Omental fat pad (tissue), 4 donors: ENCODE results near the gene LIN54. TPM values are rescaled to one million over a fixed set of nuclear protein-coding genes. Genes with fewer than 3 reads are reported as not detected.
"Not testable (repeated sequence)": the region's sequence is repeated elsewhere in the genome, so short reads cannot be mapped to it uniquely, and the experiment has no call there.

Experiments
- ATAC-seq: fragments of 150-250 bp; one replicate; pipeline ENCODE4 v1.9.1; 2016; ENCODE audit warnings: mild to moderate bottlenecking, moderate library complexity; ENCODE audit not compliant: low FRiP score
- DNase-seq: peaks from one replicate; pipeline ENCODE4 v3.0.0-alpha.2; 2019; ENCODE audit warnings: low spot score
- CTCF ChIP-seq, 3 donors: fragments of 450-650 bp; IDR thresholded peaks; one replicate each; pipeline ENCODE4 v1.5.1; 2016 to 2017; ENCODE audit warnings: antibody characterized with exemption in 3 of 3, mild to moderate bottlenecking in 3 of 3, moderate library complexity in 2 of 3
- total RNA-seq, 4 donors: library from RNA; depleted of rRNA; stranded (reverse); fragments of >200 nt; gene quantifications; one replicate each; pipeline ENCODE4 v1.1.0, GENCODE V29; 2016

The LIN54 gene
- total RNA-seq, 4 donors from 2014 or later = 5.8 to 13.6 (median 7.7) TPM

GRCh38 chr4:82989575-82990429 is 20.8 kb downstream of the LIN54 start:
- no peak for ATAC-seq
- no peak for TF ChIP-seq CTCF (IDR thresholded peaks at IDR 0.05)

GRCh38 chr4:82988323-82988832 is 22.2 kb downstream of the LIN54 start:
- DNase-seq (no peak), ATAC-seq (no peak)
- no peak for TF ChIP-seq CTCF (IDR thresholded peaks at IDR 0.05)

More at GRCh38 chr4:82989575-82990429, 20.8 kb downstream of the LIN54 start:
- DNase-seq = no peak

- ATAC-seq, DNase-seq: not testable (repeated sequence)
Measured at GRCh38 chr4:82987519-82987918, 23.1 kb downstream of the LIN54 start.

- DNase-seq = no peak
- no peak for TF ChIP-seq CTCF (IDR thresholded peaks at IDR 0.05)
- no peak for ATAC-seq
Measured at GRCh38 chr4:82984459-82984858, 26.2 kb downstream of the LIN54 start.

- ATAC-seq (no peak), DNase-seq (no peak)
- TF ChIP-seq CTCF (IDR thresholded peaks at IDR 0.05) = no peak
Measured at GRCh38 chr4:82983444-82983843, 27.2 kb downstream of the LIN54 start.

GRCh38 chr4:82981138-82981537 is 29.5 kb downstream of the LIN54 start:
- DNase-seq (no peak), ATAC-seq (no peak)
- TF ChIP-seq CTCF (IDR thresholded peaks at IDR 0.05) = no peak

- ATAC-seq (no peak), DNase-seq (no peak)
- TF ChIP-seq CTCF (IDR thresholded peaks at IDR 0.05) = no peak
Measured at GRCh38 chr4:82975792-82976191, 34.8 kb downstream of the LIN54 start.
